Measurements from ENCODE around the gene GATA6.

Gene GATA6

DNA sequence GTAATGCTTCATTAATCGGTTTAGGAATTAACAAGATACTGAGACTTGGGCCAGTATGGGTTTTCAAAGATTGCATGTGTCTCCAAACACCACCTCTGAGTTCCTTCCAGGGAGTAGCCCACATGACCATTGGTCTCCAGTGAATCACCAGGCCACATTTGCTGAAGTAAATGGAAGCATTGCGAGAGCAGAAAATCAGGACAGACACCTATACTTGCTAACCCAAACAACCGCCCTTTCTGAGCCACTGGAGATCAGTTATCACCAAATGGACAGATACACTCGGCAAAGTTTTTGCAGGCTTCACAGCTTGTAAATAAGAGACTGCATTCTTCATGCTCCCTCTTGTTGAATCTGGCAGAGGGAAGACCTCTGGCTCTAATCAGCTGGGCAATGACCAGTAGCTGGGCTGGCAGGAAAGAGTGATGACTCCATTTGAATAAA lies 40.9 kb downstream of the GATA6 start:
- TF ChIP-seq EGR1 (IDR thresholded peaks at IDR 0.05) (no peak), EP300 (IDR thresholded peaks at IDR 0.05; ENCODE audit: borderline replicate concordance) (no peak), MAX (IDR thresholded peaks at IDR 0.05) (no peak), USF1 (IDR thresholded peaks at IDR 0.05) (no peak), NFIC (IDR thresholded peaks at IDR 0.05) (no peak), ZBTB7A (IDR thresholded peaks at IDR 0.05; ENCODE audit: low read depth) (no peak), TCF12 (IDR thresholded peaks at IDR 0.05; ENCODE audit: low read depth) (no peak), TEAD4 (IDR thresholded peaks at IDR 0.05) (no peak), CREB1 (IDR thresholded peaks at IDR 0.05; ENCODE audit: low read depth) (no peak), RAD21 (IDR thresholded peaks at IDR 0.05; ENCODE audit: low read depth) (no peak), TAF1 (IDR thresholded peaks at IDR 0.05; ENCODE audit: low read depth) (no peak), YY1 (IDR thresholded peaks at IDR 0.05; ENCODE audit: low read depth) (no peak), FOXM1 (IDR thresholded peaks at IDR 0.05; ENCODE audit: borderline replicate concordance, low read depth) (no peak), CEBPB (IDR thresholded peaks at IDR 0.05) (no peak)
- TF ChIP-seq, protein P1, sequence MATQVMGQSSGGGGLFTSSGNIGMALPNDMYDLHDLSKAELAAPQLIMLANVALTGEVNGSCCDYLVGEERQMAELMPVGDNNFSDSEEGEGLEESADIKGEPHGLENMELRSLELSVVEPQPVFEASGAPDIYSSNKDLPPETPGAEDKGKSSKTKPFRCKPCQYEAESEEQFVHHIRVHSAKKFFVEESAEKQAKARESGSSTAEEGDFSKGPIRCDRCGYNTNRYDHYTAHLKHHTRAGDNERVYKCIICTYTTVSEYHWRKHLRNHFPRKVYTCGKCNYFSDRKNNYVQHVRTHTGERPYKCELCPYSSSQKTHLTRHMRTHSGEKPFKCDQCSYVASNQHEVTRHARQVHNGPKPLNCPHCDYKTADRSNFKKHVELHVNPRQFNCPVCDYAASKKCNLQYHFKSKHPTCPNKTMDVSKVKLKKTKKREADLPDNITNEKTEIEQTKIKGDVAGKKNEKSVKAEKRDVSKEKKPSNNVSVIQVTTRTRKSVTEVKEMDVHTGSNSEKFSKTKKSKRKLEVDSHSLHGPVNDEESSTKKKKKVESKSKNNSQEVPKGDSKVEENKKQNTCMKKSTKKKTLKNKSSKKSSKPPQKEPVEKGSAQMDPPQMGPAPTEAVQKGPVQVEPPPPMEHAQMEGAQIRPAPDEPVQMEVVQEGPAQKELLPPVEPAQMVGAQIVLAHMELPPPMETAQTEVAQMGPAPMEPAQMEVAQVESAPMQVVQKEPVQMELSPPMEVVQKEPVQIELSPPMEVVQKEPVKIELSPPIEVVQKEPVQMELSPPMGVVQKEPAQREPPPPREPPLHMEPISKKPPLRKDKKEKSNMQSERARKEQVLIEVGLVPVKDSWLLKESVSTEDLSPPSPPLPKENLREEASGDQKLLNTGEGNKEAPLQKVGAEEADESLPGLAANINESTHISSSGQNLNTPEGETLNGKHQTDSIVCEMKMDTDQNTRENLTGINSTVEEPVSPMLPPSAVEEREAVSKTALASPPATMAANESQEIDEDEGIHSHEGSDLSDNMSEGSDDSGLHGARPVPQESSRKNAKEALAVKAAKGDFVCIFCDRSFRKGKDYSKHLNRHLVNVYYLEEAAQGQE (IDR thresholded peaks at IDR 0.05; ENCODE audit: low read depth): no peak

DNA sequence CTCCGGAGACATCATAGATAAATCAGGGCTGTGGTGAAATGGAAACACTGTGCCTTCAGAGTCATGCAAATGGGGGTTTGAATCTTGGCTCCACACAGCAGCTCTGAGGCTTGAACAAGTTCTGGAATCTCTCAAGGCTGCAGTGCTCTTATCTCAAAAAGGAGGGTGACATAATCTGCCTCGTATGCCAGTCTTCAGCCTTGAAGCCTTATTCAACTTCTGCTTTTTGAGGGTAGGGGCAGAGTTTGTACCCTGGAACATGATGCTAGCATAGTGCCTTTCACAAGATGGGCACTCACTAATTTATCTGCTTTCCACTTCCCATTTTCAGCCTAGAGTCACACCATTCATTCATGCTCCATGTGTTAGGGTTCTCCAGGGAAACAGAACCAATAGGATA lies 42.3 kb downstream of the GATA6 start:
- TF ChIP-seq CREB1 (IDR thresholded peaks at IDR 0.05; ENCODE audit: low read depth) (no peak), CEBPB (IDR thresholded peaks at IDR 0.05) (no peak), EP300 (IDR thresholded peaks at IDR 0.05; ENCODE audit: borderline replicate concordance) (no peak), ZBTB7A (IDR thresholded peaks at IDR 0.05; ENCODE audit: low read depth) (no peak), TAF1 (IDR thresholded peaks at IDR 0.05; ENCODE audit: low read depth) (no peak), TEAD4 (IDR thresholded peaks at IDR 0.05) (no peak), TCF12 (IDR thresholded peaks at IDR 0.05; ENCODE audit: low read depth) (no peak), USF1 (IDR thresholded peaks at IDR 0.05) (no peak)

DNA sequence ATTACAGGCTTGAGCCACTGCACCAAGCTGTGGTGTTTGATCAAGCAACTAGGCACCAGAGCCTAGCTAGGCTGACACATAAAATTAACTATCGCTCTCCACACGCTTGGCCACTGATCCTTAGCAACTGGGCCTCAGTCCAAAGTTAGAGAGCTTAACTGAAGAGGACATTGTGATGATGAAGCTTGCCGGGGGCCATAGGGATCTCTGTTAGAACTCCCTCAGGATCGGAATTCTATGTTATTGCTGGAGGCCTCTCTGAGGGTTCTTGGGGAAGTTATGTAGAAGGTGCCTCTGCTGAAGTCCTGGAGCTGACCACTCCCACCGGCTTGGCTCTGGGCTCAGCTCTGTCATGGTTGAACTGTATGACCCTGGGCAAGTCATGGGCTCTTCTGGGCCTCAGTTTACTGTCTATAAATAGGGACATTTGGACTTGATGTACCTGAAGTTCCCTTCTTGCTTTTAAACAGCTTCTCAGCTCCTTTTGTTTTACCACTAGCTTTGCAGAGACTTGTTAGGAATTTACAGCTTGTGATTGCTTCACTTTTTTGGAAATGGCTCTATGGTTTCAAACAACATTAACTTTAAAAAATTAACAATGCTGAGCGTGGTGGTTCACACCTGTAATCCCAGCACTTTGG lies 44.1 kb downstream of the GATA6 start:
- TF ChIP-seq MAX (IDR thresholded peaks at IDR 0.05): no peak
- TF ChIP-seq FOXM1 (IDR thresholded peaks at IDR 0.05; ENCODE audit: borderline replicate concordance, low read depth): no peak
- TF ChIP-seq TEAD4 (IDR thresholded peaks at IDR 0.05): no peak
- no peak for TF ChIP-seq CEBPB (IDR thresholded peaks at IDR 0.05)
- TF ChIP-seq CREB1 (IDR thresholded peaks at IDR 0.05; ENCODE audit: low read depth): no peak
- TF ChIP-seq USF1 (IDR thresholded peaks at IDR 0.05): no peak
- TF ChIP-seq RAD21 (IDR thresholded peaks at IDR 0.05; ENCODE audit: low read depth): no peak
- TF ChIP-seq NFIC (IDR thresholded peaks at IDR 0.05): no peak
- no peak for TF ChIP-seq YY1 (IDR thresholded peaks at IDR 0.05; ENCODE audit: low read depth)
- no peak for TF ChIP-seq EP300 (IDR thresholded peaks at IDR 0.05; ENCODE audit: borderline replicate concordance)
- TF ChIP-seq TAF1 (IDR thresholded peaks at IDR 0.05; ENCODE audit: low read depth): no peak

DNA sequence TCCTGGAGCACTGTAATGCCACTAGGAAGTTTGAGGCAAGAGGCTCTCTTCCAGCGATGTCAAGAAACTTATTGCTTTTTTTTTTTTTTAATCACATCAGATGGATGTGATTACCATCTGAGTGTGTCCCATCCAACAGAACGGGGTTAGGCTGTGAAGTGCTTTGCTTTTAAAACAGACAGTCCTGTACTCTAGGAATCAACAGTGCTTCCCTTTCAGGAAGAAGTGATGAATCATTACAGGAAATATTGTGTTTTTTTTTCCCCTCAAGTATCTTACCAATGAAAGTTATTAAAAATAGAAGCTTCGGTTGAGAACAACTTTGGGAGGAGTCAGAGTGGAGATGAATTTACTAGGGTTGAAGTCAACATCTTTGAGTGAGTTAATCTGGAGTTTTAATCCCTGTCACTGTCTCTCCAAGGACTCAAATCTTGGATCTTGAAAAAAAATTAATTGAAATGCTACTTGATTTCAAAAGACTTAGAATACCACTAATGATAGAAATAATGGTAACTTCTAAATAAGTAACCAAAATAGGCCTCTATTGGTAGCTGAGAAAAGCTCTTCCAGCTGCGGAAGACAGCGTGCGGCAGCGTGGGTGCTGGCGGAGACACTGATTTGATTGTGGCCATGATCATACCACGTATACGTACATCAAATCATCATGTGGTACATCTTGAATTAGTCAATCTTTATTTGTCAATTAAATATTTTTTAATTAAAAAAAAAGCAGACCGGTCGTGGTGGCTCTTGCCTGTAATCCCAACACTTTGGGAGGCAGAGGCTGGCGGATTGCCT lies 45.5 kb downstream of the GATA6 start:
- TF ChIP-seq EGR1 (IDR thresholded peaks at IDR 0.05) (no peak), MAX (IDR thresholded peaks at IDR 0.05) (no peak), TCF12 (IDR thresholded peaks at IDR 0.05; ENCODE audit: low read depth) (no peak), USF1 (IDR thresholded peaks at IDR 0.05) (no peak), ZBTB7A (IDR thresholded peaks at IDR 0.05; ENCODE audit: low read depth) (no peak), TEAD4 (IDR thresholded peaks at IDR 0.05) (no peak), FOXM1 (IDR thresholded peaks at IDR 0.05; ENCODE audit: borderline replicate concordance, low read depth) (no peak), CEBPB (IDR thresholded peaks at IDR 0.05) (no peak), CREB1 (IDR thresholded peaks at IDR 0.05; ENCODE audit: low read depth) (no peak), NFIC (IDR thresholded peaks at IDR 0.05) (no peak), YY1 (IDR thresholded peaks at IDR 0.05; ENCODE audit: low read depth) (no peak), EP300 (IDR thresholded peaks at IDR 0.05; ENCODE audit: borderline replicate concordance) (no peak), TAF1 (IDR thresholded peaks at IDR 0.05; ENCODE audit: low read depth) (no peak), RAD21 (IDR thresholded peaks at IDR 0.05; ENCODE audit: low read depth) (no peak)
- TF ChIP-seq, protein P1 (IDR thresholded peaks at IDR 0.05; ENCODE audit: low read depth): no peak
